AG08395 (cell line): ENCODE data around the gene EDC4.
"Not testable (repeated sequence)": the region's sequence is repeated elsewhere in the genome, so short reads cannot be mapped to it uniquely, and the experiment has no call there.

Experiments used
- DNase-seq: peaks from one replicate; pipeline ENCODE4 v3.0.0; 2012; ENCODE audit warnings: mixed read lengths, low spot score

EDC4 gene, protein sequence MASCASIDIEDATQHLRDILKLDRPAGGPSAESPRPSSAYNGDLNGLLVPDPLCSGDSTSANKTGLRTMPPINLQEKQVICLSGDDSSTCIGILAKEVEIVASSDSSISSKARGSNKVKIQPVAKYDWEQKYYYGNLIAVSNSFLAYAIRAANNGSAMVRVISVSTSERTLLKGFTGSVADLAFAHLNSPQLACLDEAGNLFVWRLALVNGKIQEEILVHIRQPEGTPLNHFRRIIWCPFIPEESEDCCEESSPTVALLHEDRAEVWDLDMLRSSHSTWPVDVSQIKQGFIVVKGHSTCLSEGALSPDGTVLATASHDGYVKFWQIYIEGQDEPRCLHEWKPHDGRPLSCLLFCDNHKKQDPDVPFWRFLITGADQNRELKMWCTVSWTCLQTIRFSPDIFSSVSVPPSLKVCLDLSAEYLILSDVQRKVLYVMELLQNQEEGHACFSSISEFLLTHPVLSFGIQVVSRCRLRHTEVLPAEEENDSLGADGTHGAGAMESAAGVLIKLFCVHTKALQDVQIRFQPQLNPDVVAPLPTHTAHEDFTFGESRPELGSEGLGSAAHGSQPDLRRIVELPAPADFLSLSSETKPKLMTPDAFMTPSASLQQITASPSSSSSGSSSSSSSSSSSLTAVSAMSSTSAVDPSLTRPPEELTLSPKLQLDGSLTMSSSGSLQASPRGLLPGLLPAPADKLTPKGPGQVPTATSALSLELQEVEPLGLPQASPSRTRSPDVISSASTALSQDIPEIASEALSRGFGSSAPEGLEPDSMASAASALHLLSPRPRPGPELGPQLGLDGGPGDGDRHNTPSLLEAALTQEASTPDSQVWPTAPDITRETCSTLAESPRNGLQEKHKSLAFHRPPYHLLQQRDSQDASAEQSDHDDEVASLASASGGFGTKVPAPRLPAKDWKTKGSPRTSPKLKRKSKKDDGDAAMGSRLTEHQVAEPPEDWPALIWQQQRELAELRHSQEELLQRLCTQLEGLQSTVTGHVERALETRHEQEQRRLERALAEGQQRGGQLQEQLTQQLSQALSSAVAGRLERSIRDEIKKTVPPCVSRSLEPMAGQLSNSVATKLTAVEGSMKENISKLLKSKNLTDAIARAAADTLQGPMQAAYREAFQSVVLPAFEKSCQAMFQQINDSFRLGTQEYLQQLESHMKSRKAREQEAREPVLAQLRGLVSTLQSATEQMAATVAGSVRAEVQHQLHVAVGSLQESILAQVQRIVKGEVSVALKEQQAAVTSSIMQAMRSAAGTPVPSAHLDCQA (N-terminal part only)

DNA sequence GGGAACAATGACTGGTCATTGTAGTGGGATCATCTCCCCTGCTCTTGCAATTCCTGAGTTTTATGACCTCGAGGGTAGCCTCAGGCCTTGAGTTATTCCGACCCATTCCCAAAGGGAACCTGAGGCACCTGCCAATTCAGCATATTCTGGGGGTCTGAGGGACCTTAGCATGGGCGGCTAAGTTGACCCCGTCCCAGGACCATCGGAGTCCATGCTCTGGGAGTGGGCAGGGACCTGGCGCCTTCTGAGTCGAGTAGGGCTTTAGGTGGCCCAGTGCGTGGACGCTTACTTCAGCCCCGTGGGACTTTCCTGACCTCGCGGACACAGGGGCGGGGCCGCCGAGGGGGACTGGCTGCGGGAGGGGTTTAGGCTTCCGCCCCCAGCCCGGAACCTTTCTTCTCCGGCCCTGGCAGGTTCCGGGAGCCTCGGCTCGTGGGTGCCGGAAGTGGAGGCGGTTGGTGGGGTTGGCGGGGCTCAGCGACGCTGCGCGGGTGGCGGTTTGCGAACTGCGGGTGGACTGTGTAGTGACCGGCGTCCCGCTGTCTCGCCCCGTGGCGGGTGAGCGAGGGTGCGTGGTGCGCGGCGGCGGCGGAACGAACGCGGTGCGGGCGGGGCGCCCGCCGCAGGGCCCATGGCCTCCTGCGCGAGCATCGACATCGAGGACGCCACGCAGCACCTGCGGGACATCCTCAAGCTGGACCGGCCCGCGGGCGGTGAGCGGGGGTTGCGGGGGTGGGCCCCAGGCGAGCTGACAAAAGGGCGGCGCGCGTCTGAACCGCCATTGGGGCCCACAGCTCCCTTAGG is at the start of gene EDC4:
TSS of gene EDC4 (plus strand) at position 422 of the 804 bp plus-strand sequence. CDS start at position 632, 210 bp downstream.
- DNase-seq, result peak; percentile 93

DNA sequence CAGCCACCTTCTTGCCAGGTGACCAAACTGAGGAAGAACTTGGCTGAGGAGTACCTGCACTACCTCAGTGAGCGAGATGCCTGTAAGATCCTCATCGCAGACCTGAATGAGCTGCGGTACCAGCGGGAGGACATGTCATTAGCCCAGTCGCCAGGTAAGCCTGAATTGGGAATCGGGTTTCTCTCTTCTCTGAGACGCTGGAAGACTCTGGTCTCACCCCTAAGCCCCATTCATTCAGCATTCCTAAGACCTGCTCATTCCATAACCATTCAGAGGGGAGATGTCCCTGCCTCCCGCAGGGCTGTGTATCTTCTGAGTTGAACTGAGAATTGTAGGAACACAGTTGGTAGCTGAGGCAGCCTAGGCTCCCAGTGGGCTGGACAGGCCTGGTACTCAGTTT is 47.7 kb upstream of the EDC4 start:
- no peak for DNase-seq

DNA sequence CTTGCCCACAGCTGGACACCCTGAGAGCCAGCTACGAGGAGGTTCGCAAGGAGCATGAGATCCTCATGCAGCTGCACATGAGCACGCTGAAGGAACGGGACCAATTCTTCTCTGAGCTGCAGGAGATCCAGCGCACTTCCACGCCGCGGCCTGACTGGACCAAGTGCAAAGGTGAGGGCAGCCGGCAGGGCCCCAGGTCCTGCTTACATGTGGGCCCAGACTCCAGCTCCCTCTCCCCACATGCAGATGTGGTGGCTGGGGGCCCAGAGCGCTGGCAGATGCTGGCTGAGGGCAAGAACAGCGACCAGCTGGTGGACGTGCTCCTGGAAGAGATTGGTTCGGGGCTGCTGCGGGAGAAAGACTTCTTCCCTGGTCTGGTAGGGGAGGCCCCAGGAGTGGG is 46.9 kb upstream of the EDC4 start:
- no peak for DNase-seq

DNA sequence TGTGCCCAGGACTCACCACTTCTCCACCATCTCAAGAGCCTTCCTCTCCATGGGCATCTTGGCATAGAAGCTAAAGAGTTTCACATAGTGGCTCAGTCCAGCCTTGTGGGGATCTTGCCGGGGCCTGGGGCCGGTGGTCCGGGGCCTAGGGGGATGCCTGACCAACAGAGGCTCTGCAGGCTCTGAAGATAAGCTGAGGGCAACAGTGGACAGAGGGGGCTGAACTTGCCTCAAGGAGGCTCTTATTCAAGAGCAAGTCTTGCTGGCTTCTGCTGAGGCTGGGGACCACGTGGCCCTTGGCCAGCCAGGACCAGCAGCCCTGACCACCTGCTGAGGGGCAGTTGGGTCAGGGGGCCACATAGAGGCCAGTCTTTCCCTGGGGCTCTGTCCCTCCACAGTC is 44.2 kb upstream of the EDC4 start:
- no peak for DNase-seq

DNA sequence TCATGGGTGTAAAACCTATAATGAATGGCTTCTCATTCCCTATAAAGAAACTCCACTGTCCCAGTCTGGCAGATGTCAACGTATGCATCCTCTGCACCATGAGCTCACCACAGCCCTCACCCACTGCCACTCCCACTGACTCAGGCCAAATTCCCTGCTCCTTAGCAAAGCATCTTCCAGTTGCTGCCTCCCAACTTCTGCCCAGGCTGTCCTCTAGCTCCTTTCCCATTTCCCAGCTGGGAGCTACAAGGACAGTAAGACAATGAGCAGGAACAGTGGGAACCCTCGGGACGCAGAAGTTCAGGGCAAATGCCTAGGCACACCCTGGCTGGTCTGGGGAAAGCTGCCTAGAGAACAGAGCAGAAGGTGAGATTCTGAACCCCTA is 39.8 kb upstream of the EDC4 start:
- peak; percentile 89 for DNase-seq

DNA sequence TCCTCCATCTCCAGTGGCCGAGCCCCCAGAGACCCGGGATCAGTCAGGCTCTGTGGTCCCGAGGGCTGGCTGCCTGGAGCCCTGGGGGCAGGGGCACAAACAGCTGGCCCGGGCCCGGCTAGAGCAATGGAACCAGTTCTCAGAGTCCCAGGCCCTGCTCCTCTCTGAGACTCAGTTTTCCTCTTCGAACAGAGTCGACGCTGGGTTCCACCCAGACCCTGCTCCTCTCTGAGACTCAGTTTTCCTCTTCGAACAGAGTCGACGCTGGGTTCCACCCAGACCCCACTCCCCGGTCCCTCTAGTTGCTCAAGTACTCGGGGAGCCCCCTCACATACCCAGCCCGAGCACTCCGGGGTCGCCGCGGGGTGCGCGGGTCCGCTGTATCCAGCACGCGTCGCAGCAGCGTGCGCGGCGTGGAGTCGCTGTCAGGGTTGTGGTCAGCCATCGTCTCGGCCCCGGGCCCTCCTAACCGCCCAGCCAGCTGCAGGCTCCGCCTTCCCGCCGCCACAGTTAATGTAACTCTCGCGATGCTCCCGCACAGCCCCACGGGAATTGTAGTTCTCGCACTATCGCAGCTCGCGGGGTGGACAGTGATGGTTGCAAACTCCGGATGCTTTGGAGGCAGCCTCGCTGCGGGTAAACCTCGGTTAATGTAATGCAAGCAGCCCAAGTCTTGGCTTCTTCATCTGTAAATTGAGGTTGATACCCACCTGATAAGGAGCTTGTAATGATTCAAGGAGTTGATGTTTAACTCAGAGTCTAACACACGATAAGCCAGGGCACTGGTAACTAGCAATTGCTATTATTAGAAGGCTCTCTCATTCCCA is 39.2 kb upstream of the EDC4 start:
- DNase-seq, result peak; percentile 96

DNA sequence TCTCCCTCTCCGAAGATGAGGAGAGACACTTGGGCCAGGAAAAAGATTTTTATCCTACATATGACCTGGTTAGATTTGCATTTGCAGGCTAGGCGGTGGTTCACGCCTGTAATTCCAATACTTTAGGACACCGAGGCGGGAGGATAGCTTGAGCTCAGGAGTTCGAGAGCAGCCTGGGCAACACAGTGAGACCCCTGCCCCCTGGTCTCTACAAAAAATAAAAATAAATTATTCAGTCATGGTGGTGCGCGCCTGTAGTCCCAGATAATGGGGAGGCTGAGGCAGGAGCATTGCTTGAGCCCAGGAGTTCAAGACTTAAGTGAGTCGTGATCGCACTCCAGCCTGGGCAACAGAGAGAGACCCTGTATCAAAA is 38.6 kb upstream of the EDC4 start:
- no peak for DNase-seq

DNA sequence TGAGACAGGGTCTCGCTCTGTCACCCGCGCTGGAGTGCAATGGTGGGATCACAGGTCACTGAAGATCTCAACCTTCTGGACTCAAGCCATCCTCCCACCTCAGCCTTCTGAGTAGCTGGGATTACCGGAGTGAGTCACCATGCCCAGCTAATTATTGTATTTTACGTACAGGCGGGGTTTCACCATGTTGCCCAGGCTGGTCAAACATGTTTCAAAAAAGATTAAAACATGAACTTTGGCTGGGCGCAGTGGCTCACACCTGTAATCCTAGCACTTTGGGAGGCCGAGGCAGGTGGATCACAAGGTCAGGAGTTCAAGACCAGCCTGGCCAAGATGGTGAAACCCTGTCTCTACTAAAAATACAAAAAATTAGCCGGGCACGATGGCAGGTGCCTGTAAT is 35.7 kb upstream of the EDC4 start:
- DNase-seq, result not testable (repeated sequence)

DNA sequence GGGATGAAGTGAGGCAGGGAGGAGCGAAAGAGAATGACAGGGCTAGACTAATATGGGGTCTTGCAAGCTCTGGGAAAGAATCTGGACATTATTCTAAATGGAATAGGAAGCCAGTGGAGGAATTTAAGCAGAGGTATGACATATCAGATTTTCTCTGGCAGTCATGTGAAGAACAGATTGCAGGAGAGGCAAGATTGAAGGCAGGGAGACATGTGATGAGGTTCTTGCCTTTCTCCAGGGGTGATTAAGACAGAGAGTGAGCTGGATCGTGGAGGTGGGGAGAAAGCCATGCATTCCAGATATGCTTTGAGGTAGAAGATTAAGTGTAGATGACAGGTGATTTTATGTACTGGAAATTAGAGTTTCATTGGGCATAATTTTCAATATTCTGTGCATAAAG is 35.0 kb upstream of the EDC4 start:
- no peak for DNase-seq

DNA sequence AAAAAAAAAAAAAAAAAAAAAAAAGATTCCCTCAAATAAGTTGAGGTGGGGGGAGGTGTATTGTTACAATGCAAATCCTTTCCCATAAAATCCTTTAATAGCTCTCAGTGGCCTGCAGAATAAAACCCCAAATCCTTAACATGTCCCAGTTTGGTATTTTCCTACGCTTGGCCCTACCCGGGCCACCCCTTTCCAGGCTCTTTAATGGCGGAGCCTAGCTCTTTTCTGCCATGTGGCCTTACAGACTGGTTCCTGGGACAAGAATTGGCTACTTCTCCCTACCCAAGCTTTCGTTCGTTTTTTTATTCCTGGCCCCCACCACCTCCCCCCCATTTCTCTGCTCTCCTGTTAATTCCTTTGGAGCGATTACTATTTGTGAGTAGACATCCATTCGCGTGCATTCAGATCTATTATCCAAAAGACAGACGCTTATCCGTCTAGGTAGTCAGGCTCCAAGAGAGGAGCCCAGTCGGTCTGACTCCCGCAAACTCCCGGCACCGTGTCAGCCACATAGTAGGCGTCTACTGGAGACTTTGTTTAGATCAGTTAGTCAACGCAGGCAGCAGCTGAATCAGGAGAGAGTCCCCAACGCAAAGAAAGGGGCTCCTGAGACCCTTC is 31.5 kb upstream of the EDC4 start:
- no peak for DNase-seq

DNA sequence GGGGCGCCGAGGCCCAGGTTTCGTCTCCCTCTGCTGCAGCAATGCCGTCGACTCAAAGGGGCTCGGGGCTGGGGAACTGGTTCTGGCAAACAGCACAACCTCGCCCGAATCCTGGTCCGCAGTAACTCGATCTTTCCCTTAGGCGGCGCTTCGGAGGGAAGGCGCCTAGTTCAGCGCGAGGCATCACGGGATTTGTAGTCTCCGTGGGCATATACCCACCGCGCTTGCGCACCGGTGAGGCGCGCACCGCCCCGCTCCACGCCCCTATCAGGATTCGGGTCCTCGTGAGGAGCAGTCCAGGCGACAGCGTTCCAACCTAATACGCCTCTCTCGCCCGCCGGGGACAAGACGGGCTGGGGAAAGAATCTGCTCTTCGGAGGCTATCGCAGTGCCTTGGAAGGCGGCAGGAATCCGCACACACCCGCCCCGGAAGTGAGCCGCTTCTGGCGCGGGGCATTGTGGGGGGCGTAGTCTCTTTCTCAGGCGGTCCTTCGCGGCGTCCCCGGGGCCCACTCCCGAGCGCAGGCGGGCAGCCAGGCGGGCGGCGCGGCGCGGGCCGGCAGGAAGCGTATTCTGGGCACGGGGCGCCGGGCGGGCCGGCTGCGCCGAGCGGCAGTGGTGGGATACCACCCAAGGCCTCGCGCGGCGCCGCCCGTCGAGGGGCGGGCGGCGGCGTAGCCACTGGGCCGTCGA is 30.9 kb upstream of the EDC4 start, which contains the start of gene THAP11:
TSS of gene THAP11 (plus strand) at position 505 of the 693 bp plus-strand sequence. CDS start 235 bp downstream, outside the sequence.
- peak; percentile 95 for DNase-seq

DNA sequence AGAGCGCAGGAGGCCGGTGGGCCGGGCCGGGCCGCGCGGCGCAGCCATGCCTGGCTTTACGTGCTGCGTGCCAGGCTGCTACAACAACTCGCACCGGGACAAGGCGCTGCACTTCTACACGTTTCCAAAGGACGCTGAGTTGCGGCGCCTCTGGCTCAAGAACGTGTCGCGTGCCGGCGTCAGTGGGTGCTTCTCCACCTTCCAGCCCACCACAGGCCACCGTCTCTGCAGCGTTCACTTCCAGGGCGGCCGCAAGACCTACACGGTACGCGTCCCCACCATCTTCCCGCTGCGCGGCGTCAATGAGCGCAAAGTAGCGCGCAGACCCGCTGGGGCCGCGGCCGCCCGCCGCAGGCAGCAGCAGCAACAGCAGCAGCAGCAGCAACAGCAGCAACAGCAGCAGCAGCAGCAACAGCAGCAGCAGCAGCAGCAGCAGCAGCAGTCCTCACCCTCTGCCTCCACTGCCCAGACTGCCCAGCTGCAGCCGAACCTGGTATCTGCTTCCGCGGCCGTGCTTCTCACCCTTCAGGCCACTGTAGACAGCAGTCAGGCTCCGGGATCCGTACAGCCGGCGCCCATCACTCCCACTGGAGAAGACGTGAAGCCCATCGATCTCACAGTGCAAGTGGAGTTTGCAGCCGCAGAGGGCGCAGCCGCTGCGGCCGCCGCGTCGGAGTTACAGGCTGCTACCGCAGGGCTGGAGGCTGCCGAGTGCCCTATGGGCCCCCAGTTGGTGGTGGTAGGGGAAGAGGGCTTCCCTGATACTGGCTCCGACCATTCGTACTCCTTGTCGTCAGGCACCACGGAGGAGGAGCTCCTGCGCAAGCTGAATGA is 30.1 kb upstream of the EDC4 start:
- DNase-seq, result peak; percentile 25

DNA sequence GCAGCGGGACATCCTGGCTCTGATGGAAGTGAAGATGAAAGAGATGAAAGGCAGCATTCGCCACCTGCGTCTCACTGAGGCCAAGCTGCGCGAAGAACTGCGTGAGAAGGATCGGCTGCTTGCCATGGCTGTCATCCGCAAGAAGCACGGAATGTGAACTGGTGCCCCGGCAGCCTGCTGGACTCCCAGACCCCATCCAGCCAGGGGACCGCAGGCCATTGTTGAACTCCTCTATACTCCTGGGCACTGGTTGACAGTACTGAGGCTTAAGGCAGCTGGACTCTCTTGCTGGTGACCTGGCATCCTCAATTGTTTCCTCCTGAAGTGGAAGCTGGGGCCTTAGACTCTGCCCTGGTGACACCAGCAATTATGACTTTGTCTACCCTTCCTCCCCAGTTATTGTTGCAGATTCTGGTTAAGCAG is 29.5 kb upstream of the EDC4 start:
- peak; percentile 21 for DNase-seq

DNA sequence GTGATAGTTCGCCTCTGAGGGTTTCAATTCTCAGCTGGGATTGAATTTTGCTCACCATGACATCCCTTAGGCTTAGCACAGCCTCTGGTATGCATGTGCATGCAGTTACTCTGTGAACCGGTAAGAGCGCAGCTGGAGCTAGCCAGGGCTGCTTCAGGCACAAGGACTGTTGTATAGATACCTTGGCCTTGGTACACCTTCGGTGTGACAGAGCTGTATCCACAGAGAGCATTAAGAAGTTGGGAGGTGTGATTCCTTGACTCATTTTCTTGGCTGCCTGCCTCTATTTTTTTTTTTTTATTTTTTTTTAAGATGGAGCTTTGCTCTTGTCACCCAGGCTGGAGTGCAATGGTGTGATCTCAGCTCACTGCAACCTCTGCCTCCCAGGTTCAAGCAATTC is 28.4 kb upstream of the EDC4 start:
- peak; percentile 39 for DNase-seq

DNA sequence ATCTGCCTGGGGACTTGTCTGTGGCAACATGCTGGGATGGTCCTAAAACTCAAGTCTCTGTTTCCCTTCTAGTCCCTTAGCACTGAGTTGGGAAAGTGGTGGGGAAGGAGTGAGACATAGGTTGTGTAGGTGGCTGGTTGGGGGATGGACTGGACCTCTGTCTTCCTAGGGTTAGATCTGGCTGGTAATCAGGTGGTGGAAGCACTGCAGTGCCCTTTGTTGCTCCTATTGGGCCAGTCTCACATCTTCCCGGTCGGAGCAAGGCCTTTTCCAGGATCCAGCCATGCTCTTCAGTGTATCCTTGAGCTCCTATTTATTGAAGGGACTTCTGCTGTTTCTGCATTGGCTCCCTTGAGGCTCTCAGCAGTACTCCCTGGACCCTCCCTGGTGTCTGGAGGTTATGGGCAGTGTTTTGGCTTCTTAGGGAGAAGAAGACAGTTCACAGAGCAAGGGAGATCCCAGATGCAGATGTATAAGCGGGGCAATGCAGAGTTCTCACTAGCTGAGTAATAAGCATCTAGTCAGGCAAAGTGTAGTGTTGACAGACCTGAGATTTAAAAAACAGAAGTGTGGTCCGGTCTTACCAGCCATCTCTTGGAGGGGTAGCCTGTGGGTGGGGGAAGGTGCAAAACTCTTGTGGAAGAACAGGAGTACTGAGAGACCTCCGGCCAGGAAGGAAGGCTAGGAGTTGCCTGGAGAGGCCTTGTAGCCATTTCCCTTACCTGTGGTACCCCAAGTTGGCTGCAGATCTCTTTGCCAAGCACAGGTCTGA is 27.4 kb upstream of the EDC4 start:
- no peak for DNase-seq

DNA sequence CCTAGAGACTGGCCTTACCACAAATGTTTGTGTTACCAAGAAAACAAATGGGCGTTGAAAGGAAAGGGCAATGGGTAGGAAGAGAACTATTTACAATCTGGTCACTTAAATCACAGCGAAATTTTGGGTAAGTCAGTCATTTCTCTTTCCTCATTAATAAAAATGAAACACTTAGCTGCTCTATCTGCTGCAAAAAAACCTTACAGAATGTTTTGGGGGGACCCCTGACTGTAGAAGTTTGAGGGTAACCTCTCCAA is 26.9 kb upstream of the EDC4 start:
- no peak for DNase-seq

DNA sequence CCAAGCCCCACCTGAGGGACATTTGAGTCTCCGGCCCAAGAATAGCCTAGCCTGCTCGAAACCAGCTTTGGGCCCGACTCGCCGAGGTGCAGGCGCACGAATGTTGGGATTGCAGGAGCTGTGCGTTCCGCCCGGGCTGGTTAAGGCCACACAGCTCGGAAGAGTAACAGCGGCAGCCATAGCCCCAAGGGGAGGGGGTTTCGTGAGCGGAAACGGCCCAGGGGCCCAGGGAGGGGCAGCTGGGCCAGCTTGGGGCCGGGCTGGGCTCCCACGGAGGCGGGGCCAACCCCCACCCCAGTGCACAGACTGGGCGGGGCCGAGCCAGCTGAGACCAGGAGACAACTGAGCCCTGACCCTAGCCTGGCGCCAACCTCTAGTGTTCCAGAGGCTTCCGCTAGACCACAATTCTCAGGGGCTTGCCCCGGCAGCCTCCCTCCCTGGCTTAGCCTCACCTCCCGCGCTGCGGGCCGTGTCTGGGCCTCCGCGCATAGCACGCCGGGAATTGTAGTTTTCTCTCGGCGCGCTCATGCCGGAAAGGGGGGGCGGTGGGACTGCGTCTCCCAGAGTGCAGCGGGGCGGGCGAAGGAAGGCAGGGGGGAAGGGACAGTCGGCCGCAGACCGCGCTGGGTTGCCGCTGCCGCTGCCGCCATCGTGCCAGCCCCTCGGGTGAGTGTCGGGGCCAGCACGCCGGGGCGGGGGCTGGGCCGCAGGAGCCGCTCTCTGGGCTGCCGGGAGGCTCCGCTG is 26.4 kb upstream of the EDC4 start, which contains the start of gene NUTF2:
TSS of gene NUTF2 (plus strand) at position 614 of the 744 bp plus-strand sequence. CDS start 18,198 bp downstream, outside the sequence.
- peak; percentile 91 for DNase-seq
